ENCODE data around the gene RBFOX1.

Gene RBFOX1

DNA sequence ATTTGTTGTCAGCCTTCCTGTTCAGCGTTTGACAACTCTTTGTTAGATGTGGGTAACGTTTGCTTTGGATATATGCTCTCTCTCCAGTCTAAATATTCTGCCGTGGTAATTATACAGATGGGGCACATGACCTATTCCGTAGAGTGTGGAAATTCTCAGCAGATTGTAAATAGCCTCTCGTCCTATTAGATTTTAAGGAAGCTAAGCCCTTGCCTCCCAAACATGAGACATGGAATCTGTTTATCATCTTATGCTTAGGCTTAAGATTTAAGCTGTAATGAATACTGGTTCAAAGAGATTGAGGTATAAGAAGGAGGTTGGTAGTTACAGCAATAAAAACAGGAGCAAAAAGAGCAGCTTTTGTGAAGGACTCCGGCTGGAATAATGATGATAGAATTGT is 87.4 kb downstream of the RBFOX1 start:
- DNase-seq (ENCODE audit: low spot score) = peak; percentile 64

DNA sequence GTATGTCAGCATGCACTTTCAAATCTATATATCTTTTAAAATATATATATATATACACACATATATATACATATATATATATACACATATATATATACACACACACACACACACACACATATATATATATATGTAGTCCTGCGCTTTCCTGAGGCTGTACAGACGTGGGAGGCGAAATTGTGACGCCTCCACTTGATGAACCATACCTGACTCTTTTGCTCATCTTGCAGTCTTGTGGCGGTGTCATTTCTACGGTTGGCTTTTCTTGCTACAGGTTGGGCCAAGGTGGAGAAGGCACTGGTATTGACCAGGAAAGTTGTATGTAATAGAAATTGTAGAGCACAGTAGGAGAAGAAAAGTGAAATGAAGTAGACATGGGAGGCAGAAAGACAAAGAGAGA is 88.2 kb downstream of the RBFOX1 start:
- DNase-seq (ENCODE audit: low spot score) = no peak

DNA sequence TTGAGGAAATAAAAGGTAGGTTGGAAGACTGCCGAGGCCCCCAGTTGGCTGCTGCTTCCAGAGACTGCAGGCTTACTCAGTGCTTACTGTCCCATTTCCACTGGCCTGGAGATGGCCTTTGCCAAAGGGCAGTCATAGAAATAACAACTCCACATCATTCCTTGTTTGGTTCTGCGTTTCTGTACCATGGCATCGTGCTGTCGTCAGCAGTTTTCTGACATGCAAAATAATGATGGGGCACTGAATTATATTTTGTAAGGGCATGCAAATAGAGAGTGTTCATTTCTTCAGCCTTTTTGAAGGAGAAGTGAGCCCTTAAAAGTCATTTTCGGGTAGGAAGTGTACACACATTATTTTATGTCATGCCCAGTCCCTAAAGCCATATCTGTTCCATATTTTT is 88.9 kb downstream of the RBFOX1 start:
- DNase-seq (ENCODE audit: low spot score) = no peak

DNA sequence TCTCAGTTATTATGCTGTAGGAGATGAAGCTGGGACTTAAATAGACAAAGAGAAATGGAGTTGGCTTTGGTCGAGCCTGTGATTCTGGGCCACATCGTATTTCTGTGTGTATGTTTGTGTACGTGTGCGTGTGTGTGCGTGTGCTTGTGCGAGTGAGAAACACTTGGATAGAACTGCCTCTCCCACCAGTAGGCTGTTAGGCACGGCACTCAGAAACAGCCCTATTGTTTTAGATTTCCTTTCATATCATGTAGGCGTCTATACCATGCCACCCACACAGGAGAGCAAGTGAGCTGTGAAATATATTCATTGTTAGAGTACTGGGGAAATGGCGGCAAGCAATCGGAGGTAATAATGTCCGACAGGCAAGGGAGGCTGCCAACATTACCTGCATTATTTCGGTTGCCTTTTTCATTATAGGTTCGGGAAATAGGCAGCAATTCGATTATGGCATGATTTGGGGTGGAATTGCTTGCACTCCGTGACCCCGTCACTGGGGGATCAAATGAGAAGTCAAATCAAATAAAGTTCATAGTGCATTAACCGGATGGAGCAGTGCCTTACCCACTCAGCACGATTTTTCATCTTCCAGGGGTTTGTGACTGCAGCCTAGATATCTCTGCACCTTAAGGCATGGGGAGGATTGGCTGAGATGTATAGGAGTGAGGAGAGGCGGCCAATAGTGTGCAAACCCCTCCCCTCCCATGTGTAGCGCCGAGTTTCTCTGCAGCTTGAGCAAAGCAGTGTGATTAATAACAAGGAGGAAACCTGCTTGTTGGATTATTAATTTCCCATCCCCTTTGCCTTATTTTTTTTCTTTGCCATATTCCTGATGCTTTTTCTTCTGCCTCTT is 89.6 kb downstream of the RBFOX1 start:
- DNase-seq (ENCODE audit: low spot score) = no peak

DNA sequence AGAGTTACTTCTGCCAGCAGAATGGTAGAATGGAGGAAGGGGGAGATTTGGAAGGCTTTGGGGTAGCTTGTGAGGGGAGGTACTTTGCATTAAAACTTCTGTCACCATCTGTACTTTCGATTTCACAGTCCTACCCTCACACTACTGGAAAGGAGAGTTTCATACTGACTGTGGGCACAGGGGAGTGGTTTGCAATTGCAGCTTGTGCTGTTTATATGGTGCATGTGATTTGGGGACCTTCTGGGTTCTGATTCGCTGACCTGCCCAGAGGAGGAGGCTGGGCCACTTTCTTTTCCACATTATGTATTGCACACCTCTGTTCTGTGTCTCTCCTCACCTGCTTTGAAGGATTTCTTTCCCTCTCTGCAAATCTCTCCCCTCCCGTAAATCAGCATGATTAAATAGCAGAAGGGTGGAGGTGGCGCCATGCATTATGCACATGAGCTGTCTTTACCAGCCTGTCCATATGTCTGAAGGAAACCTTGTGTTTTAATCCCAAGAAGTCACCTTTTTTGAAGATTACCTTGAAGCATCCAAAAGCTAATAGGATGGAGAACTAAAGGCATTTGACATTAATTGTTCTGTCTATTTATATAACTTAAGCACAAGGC is 90.9 kb downstream of the RBFOX1 start:
- peak; percentile 39 for DNase-seq (ENCODE audit: low spot score)

DNA sequence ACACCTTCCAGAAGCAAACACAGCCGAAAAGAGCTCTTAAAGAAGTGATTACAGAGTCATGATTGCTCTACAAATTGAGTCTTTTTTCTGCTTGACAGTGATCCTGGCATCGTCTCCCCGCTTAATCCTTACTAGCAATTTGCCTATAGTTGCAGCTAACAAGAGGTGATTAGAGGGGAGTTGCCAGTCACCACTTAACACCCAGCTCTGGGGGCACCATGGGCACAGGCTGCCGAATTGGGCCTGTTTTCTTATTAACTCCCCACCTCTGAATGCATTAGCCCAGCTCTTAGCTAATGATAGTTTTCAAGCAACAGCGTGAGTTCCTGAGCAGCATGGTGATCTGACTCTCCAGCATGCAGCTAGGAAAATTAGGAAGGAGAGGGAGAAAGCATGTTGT is 93.5 kb downstream of the RBFOX1 start:
- peak; percentile 49 for DNase-seq (ENCODE audit: low spot score)

DNA sequence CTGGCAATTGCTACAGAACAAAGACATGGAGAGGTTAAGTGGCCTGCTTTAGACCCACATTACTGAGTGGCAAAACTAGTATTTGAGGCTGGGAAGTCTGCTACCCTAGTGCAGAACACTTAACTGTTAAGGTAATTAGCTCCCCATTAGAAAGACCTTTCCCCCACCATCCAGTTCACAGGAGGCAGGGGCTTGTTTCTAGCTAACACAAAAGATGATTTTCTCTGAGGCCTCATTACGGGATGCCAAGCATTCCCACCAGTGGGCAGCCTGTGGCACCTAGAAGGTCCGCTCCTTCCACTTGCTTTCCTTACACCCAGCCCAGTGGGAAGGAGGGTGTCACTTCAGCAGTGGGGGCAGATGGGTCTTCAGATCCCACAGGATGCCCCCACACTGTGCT is 99.1 kb downstream of the RBFOX1 start:
- no peak for DNase-seq (ENCODE audit: low spot score)

DNA sequence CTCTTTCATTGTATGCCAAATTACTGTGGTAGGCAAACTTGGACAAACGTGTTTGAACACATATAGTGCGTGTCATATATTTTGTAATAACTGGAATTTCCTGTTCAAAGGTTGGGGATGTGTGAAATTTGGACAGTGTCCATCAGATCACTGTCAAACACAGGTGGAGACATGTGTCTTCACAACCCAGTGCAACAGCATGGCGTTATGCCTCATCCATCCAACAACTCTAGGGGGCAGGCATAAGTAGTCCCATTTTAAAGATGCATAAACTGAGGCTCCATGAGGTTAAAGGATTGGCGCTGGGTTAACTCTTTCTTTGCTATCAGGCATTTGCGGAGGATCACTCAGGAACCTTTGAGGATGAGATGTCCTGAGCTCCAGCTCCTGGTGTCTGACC is 103.7 kb downstream of the RBFOX1 start:
- no peak for DNase-seq (ENCODE audit: low spot score)

DNA sequence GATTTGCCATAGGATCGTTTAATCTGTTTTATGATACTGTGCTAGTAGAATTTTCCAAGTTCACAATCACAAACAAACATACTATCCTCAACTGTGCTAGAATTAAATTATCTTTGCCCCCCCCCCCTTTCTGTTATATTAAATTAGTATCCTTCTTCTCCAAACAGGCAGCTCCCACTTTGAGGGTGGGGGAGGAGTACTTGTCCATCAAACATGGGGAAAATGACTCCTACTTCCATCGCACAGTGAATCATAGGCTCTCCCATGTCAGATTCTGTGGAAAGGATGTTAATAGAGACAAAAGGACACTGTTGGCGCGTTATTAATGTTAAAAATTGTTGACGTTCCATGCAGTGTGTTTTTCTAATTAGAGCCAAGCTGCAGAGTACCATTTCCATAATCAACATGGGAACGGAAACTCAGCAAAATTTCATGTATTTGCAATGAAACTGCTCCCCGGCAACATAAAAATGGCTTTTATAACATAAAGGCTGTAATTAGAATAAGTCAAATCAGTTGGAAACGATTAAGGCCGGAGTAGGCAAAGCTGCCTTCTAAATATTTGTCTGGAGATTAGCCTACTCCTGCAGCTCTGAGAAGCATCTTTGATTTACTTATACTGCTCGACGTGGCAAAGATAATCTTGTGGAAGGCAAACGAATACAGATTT is 104.6 kb downstream of the RBFOX1 start:
- DNase-seq (ENCODE audit: low spot score) = no peak

DNA sequence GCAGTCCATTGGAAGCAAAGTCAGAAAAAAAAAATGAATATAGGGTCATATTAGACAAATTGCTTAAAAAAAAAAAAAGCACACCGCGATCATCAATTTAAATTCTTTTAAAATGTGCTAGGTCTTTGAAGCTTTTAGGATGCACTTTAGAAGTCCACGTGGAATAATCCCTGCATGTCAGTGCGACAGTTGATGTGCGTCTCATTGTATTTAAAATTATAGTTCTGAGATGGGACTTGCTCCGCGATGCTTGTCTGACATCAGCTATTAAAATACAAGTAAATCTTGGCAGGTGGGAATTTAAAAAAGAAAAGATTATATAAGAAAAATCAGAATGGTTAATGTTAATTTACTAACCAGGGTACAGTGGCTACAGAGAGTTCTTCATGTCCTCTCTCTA is 105.2 kb downstream of the RBFOX1 start:
- no peak for DNase-seq (ENCODE audit: low spot score)

DNA sequence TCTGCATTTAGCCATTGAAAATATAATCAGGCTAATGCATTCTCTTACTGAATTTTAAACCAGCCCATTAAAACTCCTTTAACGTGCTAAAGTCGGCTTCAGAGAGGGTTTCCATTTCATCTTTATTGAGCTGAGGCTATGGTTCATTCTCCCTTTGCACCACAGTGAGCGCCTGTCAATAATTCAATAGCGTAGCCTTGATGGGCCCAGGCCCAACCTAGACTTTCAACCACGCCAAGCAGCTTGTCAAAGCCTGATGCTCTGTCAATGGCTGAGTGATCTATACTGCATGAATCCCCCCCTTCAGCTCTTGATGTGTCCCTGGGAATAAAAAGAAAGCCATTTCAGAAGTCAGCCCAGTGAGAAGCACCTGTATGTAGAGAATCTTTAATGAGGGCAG is 106.0 kb downstream of the RBFOX1 start:
- DNase-seq (ENCODE audit: low spot score) = no peak

DNA sequence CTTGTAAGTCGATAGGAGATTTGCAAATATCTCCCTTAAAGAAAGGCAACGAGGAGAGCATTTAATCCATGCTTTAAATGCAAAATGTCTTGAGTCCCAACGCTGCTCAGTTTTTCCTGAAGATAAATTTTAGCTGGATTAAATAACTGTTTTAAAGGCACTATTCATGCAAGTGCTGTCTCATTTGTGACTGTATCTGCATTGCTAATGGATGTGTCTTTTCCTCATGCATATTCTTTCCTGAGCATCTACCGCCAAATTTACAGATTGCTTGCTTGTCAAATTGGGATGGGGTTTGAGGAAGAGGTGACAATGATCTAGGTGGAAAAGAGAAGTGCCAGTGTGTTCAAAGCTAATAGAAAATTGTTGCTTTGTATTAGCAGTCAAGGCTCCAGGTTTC is 106.9 kb downstream of the RBFOX1 start:
- DNase-seq (ENCODE audit: low spot score) = no peak

DNA sequence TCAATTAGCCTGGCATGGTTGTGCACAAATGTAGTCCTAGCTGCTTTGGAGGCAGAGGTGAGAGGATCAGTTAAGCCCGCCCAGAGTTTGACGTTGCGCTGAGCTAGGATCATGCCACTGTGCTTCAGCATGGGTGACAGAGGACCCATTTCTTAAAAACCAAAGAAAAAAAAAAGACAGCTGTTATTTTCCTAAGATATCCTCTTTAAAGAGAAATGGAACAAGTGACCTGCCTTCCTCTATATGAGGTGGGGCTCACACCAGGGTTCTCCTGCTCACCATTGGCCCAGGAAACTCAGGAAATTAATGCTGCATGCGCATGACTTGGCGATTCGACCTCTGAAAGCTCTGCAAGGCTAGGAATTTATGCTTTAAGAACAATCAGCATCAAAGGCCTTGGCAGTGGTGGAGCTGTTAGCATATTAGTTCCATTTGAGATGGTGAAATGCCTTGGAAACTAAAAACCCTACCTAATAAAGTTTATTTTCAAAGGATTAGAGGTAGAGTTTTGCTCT is 108.3 kb downstream of the RBFOX1 start:
- DNase-seq (ENCODE audit: low spot score) = no peak

DNA sequence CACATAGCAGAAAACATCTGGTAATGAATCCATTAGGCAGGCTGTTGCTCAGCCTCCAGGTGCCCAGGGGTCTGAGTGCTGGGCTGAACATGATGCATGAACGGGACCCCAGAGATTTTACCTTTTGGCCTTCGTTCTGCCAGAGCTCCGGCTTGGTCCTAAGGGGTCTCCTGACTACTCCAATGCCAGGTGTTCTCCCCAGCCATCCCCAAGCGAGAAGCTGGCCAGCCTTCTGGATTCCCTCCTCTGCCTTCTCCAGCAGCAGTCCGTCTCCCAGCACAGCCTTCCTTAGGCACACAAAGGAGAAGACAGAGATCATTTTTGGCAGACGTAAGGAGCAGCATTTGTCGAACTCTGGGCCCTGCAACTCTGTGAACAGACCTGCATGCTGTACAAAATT is 109.4 kb downstream of the RBFOX1 start:
- DNase-seq (ENCODE audit: low spot score) = no peak

DNA sequence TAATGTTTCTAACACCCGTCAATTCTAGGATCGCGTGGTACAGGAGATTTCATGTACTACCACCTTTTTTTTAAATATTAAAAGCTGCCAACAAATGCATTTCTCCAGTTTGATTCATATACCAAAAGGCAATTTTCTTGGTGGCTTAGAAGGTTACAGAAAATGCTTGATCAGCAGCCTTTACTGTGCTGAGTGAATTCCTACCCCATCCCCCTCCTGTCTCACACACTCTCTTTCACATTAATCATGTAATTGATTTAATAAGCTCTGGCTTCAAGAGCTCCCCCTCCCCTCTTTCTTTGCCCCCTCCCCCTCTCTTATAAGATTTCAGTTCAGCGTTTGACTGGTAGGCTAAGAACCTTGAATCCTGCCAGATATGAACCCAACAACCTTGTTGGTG is 110.5 kb downstream of the RBFOX1 start:
- DNase-seq (ENCODE audit: low spot score) = no peak

DNA sequence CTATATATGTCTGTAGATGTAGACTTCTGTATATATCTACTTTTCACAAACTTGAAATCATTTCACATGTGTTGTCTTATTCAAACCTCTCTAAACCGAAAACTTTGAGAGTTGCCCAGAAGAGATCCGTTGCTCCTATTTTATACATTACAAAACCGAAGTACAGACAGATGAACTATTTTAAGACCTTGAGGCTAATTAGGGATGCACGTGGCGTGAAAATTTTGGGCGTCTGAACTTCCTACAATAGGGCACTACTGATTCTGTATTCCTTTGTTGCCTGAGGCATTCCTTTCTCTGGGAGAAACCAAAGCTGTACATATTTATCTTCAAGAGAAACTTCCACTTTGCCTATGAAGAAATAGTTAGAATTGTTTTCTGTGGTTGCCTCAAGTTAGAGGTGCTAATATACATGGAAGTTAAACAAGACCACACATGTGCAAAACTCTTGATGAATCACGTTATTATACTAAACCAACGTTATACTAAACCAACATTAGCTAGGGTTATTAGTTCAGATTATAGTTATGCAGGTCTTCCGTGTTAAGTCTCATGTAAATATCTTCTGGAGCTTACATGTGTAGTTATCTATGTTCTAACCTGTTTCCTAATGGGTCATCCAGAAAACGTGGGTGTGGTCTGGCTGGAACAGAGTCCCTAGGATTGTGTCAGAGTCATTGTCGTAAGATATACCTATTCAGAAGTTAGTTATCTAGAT is 111.2 kb downstream of the RBFOX1 start:
- DNase-seq (ENCODE audit: low spot score) = no peak

DNA sequence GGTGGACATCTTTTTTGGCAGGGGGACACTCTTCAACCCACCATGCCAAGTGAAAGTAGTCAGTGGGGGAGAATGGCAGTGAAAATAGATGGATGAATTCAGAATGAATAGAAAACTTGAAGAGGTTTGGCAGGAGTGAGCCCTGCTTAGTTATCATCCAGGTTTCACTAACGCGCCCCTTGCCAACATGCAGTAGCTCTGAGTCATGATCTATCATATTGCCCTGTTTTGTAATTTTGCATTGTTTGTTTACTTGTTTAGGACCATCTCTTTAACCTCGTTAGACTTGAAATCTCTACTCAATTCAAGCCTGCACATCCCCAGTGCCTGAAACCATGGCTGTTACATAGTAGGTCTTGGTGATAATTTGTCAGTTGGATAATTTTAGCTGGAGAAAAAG is 116.7 kb downstream of the RBFOX1 start:
- no peak for DNase-seq (ENCODE audit: low spot score)

DNA sequence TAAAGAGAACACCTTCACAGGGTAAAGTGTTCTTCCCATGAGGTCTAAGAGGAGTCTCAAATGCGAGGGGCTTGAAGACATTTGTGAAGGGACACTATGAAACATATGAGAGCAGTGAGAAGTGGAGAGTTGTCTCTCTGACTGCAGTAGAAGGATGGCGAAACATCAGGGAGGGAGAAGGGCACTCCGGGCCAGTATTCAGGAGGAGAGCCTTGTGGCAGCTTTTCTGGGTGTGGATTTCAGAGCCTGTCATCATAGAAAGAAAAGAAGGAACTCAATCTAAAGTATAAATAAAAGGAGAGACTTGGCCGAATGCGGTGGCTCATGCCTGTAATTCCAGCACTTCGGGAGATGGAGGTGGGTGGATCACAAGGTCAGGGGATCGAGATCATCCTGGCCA is 117.2 kb downstream of the RBFOX1 start:
- no peak for DNase-seq (ENCODE audit: low spot score)

DNA sequence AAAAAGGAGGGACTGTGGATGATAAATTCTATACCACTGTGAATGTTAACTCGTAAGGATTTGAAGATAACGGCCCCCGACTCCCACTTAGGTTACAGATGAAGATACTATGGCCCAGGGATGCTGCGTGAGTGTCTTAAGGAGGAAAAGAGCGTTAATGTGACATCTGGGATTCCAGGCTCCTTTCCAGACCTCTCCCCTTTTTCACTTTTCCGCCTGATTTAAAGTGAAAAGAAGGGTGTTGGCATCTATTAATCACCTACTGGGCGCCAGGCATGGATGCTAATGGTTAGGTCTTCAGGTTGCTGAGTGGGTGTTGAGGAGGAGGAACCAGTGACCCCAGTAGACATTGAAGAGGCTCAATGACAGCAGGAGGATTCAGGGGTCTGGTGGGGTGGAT is 117.8 kb downstream of the RBFOX1 start:
- no peak for DNase-seq (ENCODE audit: low spot score)

DNA sequence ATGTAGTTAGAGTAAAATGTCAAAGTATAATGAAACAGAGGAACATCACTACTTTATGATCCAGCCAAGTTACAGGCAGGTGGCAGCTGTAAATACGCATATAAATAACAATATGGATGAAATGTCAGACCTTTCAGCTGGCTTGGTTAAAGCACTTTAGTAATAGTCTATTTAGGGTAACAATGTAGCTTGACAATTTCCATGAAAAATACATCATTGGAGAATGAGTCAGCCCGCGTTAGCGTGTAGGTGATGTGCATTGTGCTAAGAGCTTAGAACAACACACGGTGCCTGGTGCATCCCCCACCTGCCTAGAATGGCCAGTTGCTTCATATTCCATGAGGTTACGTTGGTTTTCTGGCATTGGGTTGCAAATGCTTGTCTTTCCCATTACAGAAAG is 119.4 kb downstream of the RBFOX1 start:
- DNase-seq (ENCODE audit: low spot score) = no peak

DNA sequence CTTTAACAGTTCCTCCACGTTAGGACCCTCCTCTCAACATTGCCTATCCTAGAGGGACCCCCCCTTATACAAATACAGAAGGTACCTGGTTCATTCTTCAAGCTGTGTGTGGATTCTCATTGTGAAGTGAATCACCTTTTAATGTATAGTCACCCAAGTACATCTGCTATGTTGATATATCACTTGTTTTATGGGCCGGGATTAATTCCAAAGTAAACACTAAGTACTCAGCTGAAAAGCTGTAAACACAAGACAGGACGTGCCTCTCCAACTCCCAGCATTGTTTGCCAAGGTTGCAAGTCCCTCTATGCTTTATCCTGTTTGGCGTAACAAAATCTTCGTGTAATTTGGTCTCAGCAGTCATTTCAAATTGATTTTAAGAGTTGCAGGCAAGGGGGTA is 123.6 kb downstream of the RBFOX1 start:
- no peak for DNase-seq (ENCODE audit: low spot score)

DNA sequence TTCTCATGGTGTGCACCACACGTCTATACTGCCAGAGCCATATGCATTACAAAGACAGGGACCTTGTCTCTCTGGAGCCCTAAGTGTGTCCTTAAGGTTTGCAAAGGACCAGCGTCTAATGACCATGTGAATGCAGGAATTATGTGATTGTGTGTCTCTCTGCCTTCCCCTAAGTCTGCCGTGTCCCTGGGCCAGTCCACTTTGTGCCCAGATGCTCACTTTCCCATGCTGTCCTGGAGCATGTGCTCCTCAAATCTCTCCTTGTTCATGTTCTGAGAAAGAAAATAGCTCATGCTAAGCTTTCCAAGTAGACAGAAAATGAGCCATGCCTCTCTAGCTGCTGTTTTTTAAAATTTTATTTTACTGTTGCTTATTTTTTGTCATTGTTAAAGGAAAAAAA is 125.5 kb downstream of the RBFOX1 start:
- no peak for DNase-seq (ENCODE audit: low spot score)

DNA sequence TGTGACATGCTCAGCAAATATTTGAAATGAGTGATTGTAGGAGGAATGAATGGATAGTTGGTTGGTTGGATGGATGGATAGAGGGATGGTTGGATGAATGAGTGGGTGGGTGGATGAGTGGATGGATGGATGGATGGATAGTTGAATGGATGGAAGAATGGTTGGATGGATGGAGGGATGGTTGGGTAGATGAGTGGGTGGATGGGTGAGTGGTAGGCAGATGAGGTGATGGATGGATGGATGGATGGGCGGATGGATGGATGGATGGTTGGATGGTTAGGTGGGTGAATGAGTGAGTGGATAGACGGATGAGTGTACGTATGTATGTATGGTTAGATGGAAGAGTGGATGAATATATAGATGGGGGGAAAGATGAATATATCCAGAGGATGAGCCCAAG is 137.7 kb downstream of the RBFOX1 start:
- DNase-seq (ENCODE audit: low spot score) = no peak
